GM23338 (cell line): ENCODE data around the gene FRS2. TPM values are rescaled to one million over a fixed set of nuclear protein-coding genes. Genes with fewer than 3 reads are reported as not detected.

Experiments
- ATAC-seq: fragments of 200-7000 bp; cut with Tn5 transposase; 3 replicates; pipeline ENCODE4 v1.9.1; 2020
- DNase-seq: peaks from one replicate; pipeline ENCODE4 v3.0.0-alpha.2; 2015; ENCODE audit warnings: low spot score
- H2AFZ ChIP-seq: fragments of 200-600 bp; sonication (generic); 2 replicates; pipeline ENCODE4 v1.8.0; 2016; ENCODE audit warnings: antibody characterized with exemption, mild to moderate bottlenecking, moderate library complexity
- H3F3A ChIP-seq: fragments of 200-600 bp; sonication (generic); replicated peaks from 2 replicates; pipeline ENCODE4 v1.8.0; 2017; ENCODE audit warnings: antibody characterized with exemption, mixed run types, low read depth
- H3K27ac ChIP-seq: fragments of 200-600 bp; sonication (generic); 2 replicates; pipeline ENCODE4 v1.6.1; 2016; ENCODE audit warnings: low read depth
- H3K27me3 ChIP-seq: fragments of 200-600 bp; sonication (generic); 2 replicates; pipeline ENCODE4 v1.8.0; 2016; ENCODE audit warnings: mild to moderate bottlenecking, mixed run types, moderate library complexity; ENCODE audit not compliant: insufficient read depth
- H3K36me3 ChIP-seq: fragments of 200-600 bp; sonication (generic); 2 replicates; pipeline ENCODE4 v1.8.0; 2016; ENCODE audit warnings: mild to moderate bottlenecking; ENCODE audit not compliant: insufficient read depth
- H3K4me1 ChIP-seq: fragments of 200-600 bp; sonication (generic); 2 replicates; pipeline ENCODE4 v1.8.0; 2016; ENCODE audit warnings: mild to moderate bottlenecking, moderate library complexity; ENCODE audit not compliant: insufficient read depth
- H3K4me2 ChIP-seq: fragments of 200-600 bp; sonication (generic); 2 replicates; pipeline ENCODE4 v1.7.1; 2017; ENCODE audit warnings: mixed run types
- H3K4me3 ChIP-seq: fragments of 200-600 bp; sonication (generic); 2 replicates; pipeline ENCODE4 v1.6.1; 2016; ENCODE audit warnings: mixed run types
- H3K79me2 ChIP-seq: fragments of 200-600 bp; sonication (generic); replicated peaks from 2 replicates; pipeline ENCODE4 v1.8.0; 2017; ENCODE audit warnings: mild to moderate bottlenecking; ENCODE audit not compliant: insufficient read depth
- H3K9me2 ChIP-seq: fragments of 200-600 bp; sonication (generic); 2 replicates; pipeline ENCODE4 v1.8.0; 2017; ENCODE audit not compliant: insufficient read depth
- H4K20me1 ChIP-seq: fragments of 200-600 bp; sonication (generic); replicated peaks from 2 replicates; pipeline ENCODE4 v1.8.0; 2017; ENCODE audit warnings: mild to moderate bottlenecking; ENCODE audit not compliant: insufficient read depth
- H3K27ac Mint-ChIP-seq: 2 replicates; pipeline ENCODE4 v1.8.0; 2020; ENCODE audit warnings: inconsistent platforms, mild to moderate bottlenecking, moderate library complexity, mixed read lengths
- H3K27me3 Mint-ChIP-seq: 3 replicates; pipeline ENCODE4 v1.8.0; 2022; ENCODE audit warnings: low read depth, mild to moderate bottlenecking, moderate library complexity, mixed read lengths, inconsistent platforms; ENCODE audit not compliant: insufficient read depth, poor library complexity
- H3K36me3 Mint-ChIP-seq: 3 replicates; pipeline ENCODE4 v1.8.0; 2021; ENCODE audit warnings: low read depth, mild to moderate bottlenecking, inconsistent platforms, moderate library complexity, mixed read lengths
- H3K4me1 Mint-ChIP-seq: 3 replicates; pipeline ENCODE4 v1.8.0; 2020; ENCODE audit warnings: mild to moderate bottlenecking, inconsistent platforms, mixed read lengths
- H3K4me3 Mint-ChIP-seq: 3 replicates; pipeline ENCODE4 v1.8.0; 2021; ENCODE audit warnings: moderate library complexity, mild to moderate bottlenecking, inconsistent platforms, mixed read lengths
- H3K9me3 Mint-ChIP-seq: 3 replicates; pipeline ENCODE4 v1.8.0; 2020; ENCODE audit warnings: moderate library complexity, mild to moderate bottlenecking, inconsistent platforms, mixed read lengths
- EZH2 ChIP-seq: fragments of 200-600 bp; sonication (generic); IDR thresholded peaks from one replicate; pipeline ENCODE4 v1.8.0; 2017; ENCODE audit warnings: antibody characterized with exemption, mild to moderate bottlenecking, low read depth; ENCODE audit not compliant: unreplicated experiment
- EZH2phosphoT487 ChIP-seq: fragments of 200-600 bp; sonication (generic); IDR thresholded peaks from one replicate; pipeline ENCODE4 v1.8.1; 2018; ENCODE audit warnings: antibody characterized with exemption; ENCODE audit not compliant: unreplicated experiment
- ZNF114 ChIP-seq: fragments of 250-450 bp; sonication (Bioruptor Pico); IDR thresholded peaks from 2 replicates; pipeline ENCODE4 v1.5.0; 2020; ENCODE audit warnings: mild to moderate bottlenecking, moderate library complexity
- polyA plus RNA-seq: library from polyadenylated mRNA; unstranded; fragments of >200 nt; fragmentation: Nextera tagmentation; extraction: Ambion mirVana; gene quantifications from 2 replicates; pipeline ENCODE4 v1.2.1, GENCODE V29; 2016
- total RNA-seq: library from RNA; depleted of rRNA; stranded (reverse); fragments of >200 nt; shearing (Covaris generic); gene quantifications from 2 replicates; pipeline ENCODE4 v1.2.3, GENCODE V29; 2014
- TF ChIP-seq, protein P1 (sequence below), 2 experiments: fragments of 200-600 bp in 1 of 2; sonication (generic) in 1 of 2; conservative IDR thresholded peaks; 2 replicates each; pipeline versions ENCODE4 v1.5.1 to v1.6.1; 2016 to 2017; ENCODE audit warnings: antibody characterized with exemption in 2 of 2, low read depth in 2 of 2, mild to moderate bottlenecking in 2 of 2, moderate library complexity in 1 of 2
- TF ChIP-seq, protein P2 (sequence below): fragments of 250-450 bp; sonication (Bioruptor Pico); IDR thresholded peaks from 2 replicates; pipeline ENCODE4 v1.5.0; 2020; ENCODE audit warnings: mild to moderate bottlenecking, moderate library complexity

The FRS2 gene
- total and polyA plus RNA-seq, 2 experiments from 2014 or later, result 34.3 to 45.0 TPM

DNA sequence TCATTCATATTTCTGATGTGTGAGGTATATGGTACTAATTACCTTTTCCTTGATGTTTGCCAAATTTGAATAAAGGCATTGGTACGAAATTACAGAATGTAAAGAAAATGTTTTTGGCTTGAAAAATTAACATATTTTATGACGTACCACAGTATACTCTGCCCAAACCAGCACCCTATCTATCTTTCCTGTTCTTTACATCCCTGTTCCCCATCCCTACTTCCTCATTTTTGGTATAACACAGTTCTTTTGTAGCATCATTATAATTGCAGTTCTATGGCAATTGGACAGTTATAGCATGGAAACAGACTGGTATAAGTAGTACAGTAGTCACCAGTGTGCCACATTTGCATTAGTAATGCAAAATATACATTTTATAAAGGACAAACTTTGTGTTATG lies 108.1 kb downstream of the FRS2 start:
- ATAC-seq, result no peak

DNA sequence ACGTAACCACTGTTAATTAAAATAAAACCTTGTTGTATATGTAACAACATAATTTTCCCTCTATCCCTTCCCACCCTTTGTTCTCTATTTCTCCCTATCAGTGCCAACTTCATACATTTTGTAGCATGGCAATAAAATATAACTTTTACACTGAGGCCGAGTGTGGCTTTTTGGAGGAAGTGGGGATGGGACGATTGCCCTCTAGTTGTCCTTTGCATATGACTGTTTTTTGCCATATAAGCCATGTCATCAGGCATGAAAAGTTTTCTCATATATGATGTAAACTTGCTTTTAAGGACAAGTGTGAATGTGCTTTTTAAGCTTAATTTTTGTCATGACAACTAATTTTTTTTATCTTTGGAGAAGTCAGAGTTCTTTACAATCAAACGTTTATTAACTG lies 108.8 kb downstream of the FRS2 start:
- no peak overlapping the region for H3K4me3 ChIP-seq
- no peak overlapping the region for H3K27ac ChIP-seq
- TF ChIP-seq, protein P1, sequence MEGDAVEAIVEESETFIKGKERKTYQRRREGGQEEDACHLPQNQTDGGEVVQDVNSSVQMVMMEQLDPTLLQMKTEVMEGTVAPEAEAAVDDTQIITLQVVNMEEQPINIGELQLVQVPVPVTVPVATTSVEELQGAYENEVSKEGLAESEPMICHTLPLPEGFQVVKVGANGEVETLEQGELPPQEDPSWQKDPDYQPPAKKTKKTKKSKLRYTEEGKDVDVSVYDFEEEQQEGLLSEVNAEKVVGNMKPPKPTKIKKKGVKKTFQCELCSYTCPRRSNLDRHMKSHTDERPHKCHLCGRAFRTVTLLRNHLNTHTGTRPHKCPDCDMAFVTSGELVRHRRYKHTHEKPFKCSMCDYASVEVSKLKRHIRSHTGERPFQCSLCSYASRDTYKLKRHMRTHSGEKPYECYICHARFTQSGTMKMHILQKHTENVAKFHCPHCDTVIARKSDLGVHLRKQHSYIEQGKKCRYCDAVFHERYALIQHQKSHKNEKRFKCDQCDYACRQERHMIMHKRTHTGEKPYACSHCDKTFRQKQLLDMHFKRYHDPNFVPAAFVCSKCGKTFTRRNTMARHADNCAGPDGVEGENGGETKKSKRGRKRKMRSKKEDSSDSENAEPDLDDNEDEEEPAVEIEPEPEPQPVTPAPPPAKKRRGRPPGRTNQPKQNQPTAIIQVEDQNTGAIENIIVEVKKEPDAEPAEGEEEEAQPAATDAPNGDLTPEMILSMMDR (conservative IDR thresholded peaks at IDR 0.05; ENCODE audit: low read depth in 2 of 2), result no peak
- TF ChIP-seq, protein P2, sequence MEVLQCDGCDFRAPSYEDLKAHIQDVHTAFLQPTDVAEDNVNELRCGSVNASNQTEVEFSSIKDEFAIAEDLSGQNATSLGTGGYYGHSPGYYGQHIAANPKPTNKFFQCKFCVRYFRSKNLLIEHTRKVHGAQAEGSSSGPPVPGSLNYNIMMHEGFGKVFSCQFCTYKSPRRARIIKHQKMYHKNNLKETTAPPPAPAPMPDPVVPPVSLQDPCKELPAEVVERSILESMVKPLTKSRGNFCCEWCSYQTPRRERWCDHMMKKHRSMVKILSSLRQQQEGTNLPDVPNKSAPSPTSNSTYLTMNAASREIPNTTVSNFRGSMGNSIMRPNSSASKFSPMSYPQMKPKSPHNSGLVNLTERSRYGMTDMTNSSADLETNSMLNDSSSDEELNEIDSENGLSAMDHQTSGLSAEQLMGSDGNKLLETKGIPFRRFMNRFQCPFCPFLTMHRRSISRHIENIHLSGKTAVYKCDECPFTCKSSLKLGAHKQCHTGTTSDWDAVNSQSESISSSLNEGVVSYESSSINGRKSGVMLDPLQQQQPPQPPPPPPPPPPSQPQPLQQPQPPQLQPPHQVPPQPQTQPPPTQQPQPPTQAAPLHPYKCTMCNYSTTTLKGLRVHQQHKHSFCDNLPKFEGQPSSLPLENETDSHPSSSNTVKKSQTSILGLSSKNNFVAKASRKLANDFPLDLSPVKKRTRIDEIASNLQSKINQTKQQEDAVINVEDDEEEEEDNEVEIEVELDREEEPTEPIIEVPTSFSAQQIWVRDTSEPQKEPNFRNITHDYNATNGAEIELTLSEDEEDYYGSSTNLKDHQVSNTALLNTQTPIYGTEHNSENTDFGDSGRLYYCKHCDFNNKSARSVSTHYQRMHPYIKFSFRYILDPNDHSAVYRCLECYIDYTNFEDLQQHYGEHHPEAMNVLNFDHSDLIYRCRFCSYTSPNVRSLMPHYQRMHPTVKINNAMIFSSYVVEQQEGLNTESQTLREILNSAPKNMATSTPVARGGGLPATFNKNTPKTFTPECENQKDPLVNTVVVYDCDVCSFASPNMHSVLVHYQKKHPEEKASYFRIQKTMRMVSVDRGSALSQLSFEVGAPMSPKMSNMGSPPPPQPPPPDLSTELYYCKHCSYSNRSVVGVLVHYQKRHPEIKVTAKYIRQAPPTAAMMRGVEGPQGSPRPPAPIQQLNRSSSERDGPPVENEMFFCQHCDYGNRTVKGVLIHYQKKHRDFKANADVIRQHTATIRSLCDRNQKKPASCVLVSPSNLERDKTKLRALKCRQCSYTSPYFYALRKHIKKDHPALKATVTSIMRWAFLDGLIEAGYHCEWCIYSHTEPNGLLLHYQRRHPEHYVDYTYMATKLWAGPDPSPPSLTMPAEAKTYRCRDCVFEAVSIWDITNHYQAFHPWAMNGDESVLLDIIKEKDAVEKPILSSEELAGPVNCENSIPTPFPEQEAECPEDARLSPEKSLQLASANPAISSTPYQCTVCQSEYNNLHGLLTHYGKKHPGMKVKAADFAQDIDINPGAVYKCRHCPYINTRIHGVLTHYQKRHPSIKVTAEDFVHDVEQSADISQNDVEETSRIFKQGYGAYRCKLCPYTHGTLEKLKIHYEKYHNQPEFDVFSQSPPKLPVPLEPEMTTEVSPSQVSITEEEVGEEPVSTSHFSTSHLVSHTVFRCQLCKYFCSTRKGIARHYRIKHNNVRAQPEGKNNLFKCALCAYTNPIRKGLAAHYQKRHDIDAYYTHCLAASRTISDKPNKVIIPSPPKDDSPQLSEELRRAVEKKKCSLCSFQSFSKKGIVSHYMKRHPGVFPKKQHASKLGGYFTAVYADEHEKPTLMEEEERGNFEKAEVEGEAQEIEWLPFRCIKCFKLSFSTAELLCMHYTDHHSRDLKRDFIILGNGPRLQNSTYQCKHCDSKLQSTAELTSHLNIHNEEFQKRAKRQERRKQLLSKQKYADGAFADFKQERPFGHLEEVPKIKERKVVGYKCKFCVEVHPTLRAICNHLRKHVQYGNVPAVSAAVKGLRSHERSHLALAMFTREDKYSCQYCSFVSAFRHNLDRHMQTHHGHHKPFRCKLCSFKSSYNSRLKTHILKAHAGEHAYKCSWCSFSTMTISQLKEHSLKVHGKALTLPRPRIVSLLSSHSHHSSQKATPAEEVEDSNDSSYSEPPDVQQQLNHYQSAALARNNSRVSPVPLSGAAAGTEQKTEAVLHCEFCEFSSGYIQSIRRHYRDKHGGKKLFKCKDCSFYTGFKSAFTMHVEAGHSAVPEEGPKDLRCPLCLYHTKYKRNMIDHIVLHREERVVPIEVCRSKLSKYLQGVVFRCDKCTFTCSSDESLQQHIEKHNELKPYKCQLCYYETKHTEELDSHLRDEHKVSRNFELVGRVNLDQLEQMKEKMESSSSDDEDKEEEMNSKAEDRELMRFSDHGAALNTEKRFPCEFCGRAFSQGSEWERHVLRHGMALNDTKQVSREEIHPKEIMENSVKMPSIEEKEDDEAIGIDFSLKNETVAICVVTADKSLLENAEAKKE (CRISPR knock-in tag), result no peak
- no peak for TF ChIP-seq ZNF114
- no peak overlapping the region for H2AFZ ChIP-seq
- no peaks in the 10 kb centered on the region for H3K9me2 ChIP-seq
- H3K36me3 ChIP-seq, result no peaks in the 10 kb centered on the region; the same call in 1 of the 2 replicates
- H3K4me1 ChIP-seq, result no peaks in the 10 kb centered on the region
- ATAC-seq (no peak), DNase-seq (no peak)
- H3F3A ChIP-seq, result no peaks in the 10 kb centered on the region
- no peaks in the 10 kb centered on the region for H3K79me2 ChIP-seq
- Mint-ChIP-seq H3K27ac (no peak overlapping the region), H3K9me3 (no peaks in the 10 kb centered on the region; the same call in 2 of the 3 replicates), H3K36me3 (peaks cover 9% of the 10 kb centered on the region), H3K4me3 (no peak overlapping the region), H3K27me3 (no peaks in the 10 kb centered on the region), H3K4me1 (peaks cover 14% of the 10 kb centered on the region)
- H4K20me1 ChIP-seq, result no peaks in the 10 kb centered on the region
- H3K4me2 ChIP-seq, result no peak overlapping the region
- no peaks in the 10 kb centered on the region for H3K27me3 ChIP-seq

More for the DNA sequence above, 108.1 kb downstream of the FRS2 start:
- no peaks in the 10 kb centered on the region; the same call in 2 of the 3 replicates for H3K9me3 Mint-ChIP-seq
- TF ChIP-seq EZH2phosphoT487 (no peak), EZH2 (no peak)
- H3K4me3 Mint-ChIP-seq, result no peak overlapping the region
- no peaks in the 10 kb centered on the region for H3F3A ChIP-seq
- H2AFZ ChIP-seq, result no peak overlapping the region
- H4K20me1 ChIP-seq, result no peaks in the 10 kb centered on the region
- no peaks in the 10 kb centered on the region for H3K79me2 ChIP-seq
- no peaks in the 10 kb centered on the region for H3K27me3 Mint-ChIP-seq
- no peaks in the 10 kb centered on the region for H3K27me3 ChIP-seq
- peaks cover 12% of the 10 kb centered on the region for H3K36me3 Mint-ChIP-seq
- no peaks in the 10 kb centered on the region for H3K4me1 ChIP-seq
- H3K4me1 Mint-ChIP-seq, result peaks cover 12% of the 10 kb centered on the region
- H3K27ac Mint-ChIP-seq, result no peak overlapping the region
- no peaks in the 10 kb centered on the region for H3K9me2 ChIP-seq
- no peak for DNase-seq
- H3K4me3 ChIP-seq, result no peak overlapping the region
- H3K36me3 ChIP-seq, result peaks cover 4% of the 10 kb centered on the region; the same call in 1 of the 2 replicates
- H3K4me2 ChIP-seq, result no peak overlapping the region
- no peak overlapping the region for H3K27ac ChIP-seq
